ENCODE data around the gene CNTNAP2.
"Not testable (repeated sequence)": the region's sequence is repeated elsewhere in the genome, so short reads cannot be mapped to it uniquely, and the experiment has no call there.

Gene CNTNAP2

GRCh38 chr7:148445260-148446044 lies 2328.9 kb downstream of the CNTNAP2 start:
- DNase-seq, result no peak

GRCh38 chr7:148447221-148447849 lies 2330.7 kb downstream of the CNTNAP2 start:
- no peak for DNase-seq

DNA sequence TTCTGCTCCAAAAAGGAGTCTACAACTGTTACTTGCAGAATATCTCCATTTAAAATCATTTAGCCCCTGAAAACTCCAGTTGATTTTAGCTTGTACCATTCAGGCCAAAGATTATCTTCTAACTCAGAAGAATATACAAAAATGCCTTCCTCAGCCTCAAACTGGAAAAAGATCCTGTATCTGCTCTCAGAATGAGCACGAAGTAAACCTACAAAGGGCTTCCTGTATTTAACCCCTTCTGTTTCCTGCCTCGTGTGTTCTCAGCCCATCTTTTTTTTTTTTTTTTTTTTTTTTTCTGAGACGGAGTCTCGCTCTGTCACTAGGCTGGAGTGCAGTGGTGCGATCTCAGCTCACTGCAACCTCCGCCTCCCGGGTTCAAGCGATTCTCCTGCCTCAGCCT lies 2334.9 kb downstream of the CNTNAP2 start:
- DNase-seq, result not testable (repeated sequence)

GRCh38 chr7:148456351-148456750 lies 2339.8 kb downstream of the CNTNAP2 start:
- DNase-seq, result no peak

DNA sequence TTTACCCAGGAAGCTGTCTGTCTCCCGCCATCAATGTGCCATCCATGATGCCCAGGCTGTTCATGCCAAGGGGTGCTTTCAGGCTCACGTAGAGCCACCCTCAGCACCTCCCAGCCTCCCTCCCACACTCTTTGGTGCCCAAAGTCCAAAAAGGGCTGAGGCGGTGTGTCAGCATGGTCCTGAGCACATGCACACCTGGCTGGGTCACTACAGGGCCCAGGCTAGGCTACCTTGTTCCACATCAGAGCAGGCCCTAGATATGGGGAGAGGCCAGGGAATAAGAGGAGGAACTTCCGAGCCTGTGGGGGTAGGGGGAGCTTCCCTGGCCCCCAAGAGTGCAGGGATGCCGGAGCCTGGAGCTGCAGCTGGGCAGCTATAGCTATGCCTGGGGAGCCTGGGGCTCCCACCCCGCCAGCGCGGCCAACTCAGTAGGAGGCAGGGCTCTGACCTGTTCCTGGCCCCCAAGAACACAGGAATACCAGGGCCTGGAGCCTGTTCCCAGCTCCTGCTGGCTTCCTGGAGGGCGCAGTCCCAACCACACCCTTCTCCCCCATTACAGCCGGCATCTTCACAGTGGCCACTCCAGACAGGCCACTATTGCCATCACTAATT lies 2340.8 kb downstream of the CNTNAP2 start:
- DNase-seq, result no peak

- DNase-seq, result no peak
These were observed 2341.7 kb downstream of the CNTNAP2 start for GRCh38 chr7:148458263-148458662.

- no peak for DNase-seq
These were observed 2345.0 kb downstream of the CNTNAP2 start for GRCh38 chr7:148461392-148462179.

GRCh38 chr7:148462774-148463173 lies 2346.2 kb downstream of the CNTNAP2 start:
- not testable (repeated sequence) for DNase-seq

DNA sequence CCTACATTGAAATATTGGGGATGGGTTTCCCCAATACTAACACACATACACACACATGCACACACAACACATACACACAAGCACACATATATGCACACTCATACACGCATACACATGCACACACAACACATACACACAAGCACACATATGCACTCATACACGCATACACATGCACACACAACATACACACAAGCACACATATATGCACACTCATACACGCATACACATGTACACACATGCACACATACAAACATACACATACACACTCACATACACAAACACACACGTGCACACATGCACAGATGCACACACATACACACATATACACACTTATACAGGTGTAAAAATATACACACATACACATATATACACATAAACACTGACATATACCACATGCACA lies 2346.6 kb downstream of the CNTNAP2 start:
- DNase-seq, result no peak

DNA sequence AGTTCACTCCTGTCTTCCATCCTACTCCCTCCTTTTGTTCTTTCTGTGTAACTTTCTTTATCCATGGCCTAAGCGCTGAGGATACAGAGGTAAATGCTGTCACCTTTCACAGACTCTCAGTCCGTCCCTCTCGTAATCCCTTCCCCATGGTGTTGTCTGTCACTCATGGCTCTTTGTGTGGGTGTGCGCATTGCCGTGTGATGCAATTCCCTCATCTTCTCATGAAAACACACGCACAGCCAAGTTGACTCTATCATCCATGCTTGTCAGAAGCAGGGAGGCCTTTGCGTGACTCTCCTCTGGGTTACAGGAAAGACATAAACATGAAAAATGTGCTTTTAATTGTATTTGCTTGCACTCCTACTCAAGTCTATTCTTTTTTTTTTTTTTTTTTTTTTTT lies 2348.3 kb downstream of the CNTNAP2 start:
- DNase-seq, result no peak

GRCh38 chr7:148465441-148465840 lies 2348.8 kb downstream of the CNTNAP2 start:
- DNase-seq, result not testable (repeated sequence)

GRCh38 chr7:148466120-148466519 lies 2349.5 kb downstream of the CNTNAP2 start:
- no peak for DNase-seq

DNA sequence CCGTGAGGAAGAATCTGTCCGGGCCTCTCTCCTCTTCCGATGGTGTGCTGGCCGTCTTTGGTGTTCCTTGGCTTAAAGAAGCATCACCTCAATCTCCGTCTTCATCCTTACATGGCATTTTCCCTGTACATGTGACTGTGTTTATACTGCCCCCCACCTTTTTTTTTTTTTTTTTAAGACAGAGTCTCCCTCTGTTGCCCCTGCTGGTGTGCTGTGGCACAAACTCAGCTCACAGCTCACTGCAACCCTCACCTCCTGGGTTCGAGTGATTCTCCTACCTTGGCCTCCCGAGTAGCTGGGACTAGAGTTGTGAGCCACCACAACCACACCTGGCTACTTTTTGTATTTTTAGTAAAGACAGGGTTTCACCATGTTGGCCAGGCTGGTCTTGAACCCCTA lies 2352.1 kb downstream of the CNTNAP2 start:
- no peak for DNase-seq
